OCI-LY1 (cell line): ENCODE measurements around the gene CCDC12.

Experiments
- H2AFZ ChIP-seq: fragments of 200-600 bp; sonication (generic), shearing (Covaris generic); 2 replicates; pipeline ENCODE4 v1.6.0; 2014; ENCODE audit warnings: antibody characterized with exemption, mild to moderate bottlenecking, low read length
- H3F3A ChIP-seq: fragments of 200-600 bp; sonication (generic), shearing (Covaris generic); 2 replicates; pipeline ENCODE4 v1.6.0; 2014; ENCODE audit warnings: mild to moderate bottlenecking, antibody characterized with exemption, low read length, moderate library complexity; ENCODE audit not compliant: insufficient read depth
- H3K27ac ChIP-seq: fragments of 200-600 bp; sonication (generic); 2 replicates; pipeline ENCODE4 v1.5.1; 2014; ENCODE audit warnings: low read length, mixed run types, mild to moderate bottlenecking, low read depth; ENCODE audit not compliant: poor library complexity, severe bottlenecking
- H3K27me3 ChIP-seq: fragments of 200-600 bp; sonication (generic); 2 replicates; pipeline ENCODE4 v1.6.0; 2014; ENCODE audit warnings: antibody characterized with exemption, mild to moderate bottlenecking, low read length, moderate library complexity; ENCODE audit not compliant: insufficient read depth
- H3K36me3 ChIP-seq: fragments of 200-600 bp; sonication (generic); 2 replicates; pipeline ENCODE4 v1.6.1; 2014; ENCODE audit warnings: mild to moderate bottlenecking, antibody characterized with exemption, low read length, moderate library complexity, mixed read lengths; ENCODE audit not compliant: insufficient read depth
- H3K4me1 ChIP-seq: fragments of 200-600 bp; sonication (generic); 2 replicates; pipeline ENCODE4 v1.5.1; 2014; ENCODE audit warnings: mild to moderate bottlenecking, low read length, moderate library complexity; ENCODE audit not compliant: insufficient read depth, severe bottlenecking
- H3K4me2 ChIP-seq: fragments of 200-600 bp; sonication (generic), shearing (Covaris generic); 2 replicates; pipeline ENCODE4 v1.6.1; 2014; ENCODE audit warnings: low read length
- H3K4me3 ChIP-seq: fragments of 200-600 bp; sonication (generic); 2 replicates; pipeline ENCODE4 v1.5.1; 2014; ENCODE audit warnings: low read length, low read depth, mild to moderate bottlenecking, mixed read lengths; ENCODE audit not compliant: poor library complexity, severe bottlenecking
- H3K79me2 ChIP-seq: fragments of 200-600 bp; shearing (Covaris generic); 2 replicates; pipeline ENCODE4 v1.6.1; 2016; ENCODE audit warnings: mixed run types, low read length, mixed read lengths; ENCODE audit not compliant: insufficient read depth
- H3K9ac ChIP-seq: fragments of 200-600 bp; sonication (generic), shearing (Covaris generic); 2 replicates; pipeline ENCODE4 v1.6.1; 2014; ENCODE audit warnings: mild to moderate bottlenecking, low read length, mixed read lengths
- H3K9me2 ChIP-seq: fragments of 200-600 bp; sonication (generic), shearing (Covaris generic); 2 replicates; pipeline ENCODE4 v1.6.1; 2014; ENCODE audit warnings: low read depth, mild to moderate bottlenecking, low read length, mixed read lengths
- H3K9me3 ChIP-seq: fragments of 200-600 bp; shearing (Covaris generic); 2 replicates; pipeline ENCODE4 v1.6.1; 2014; ENCODE audit warnings: low read length, mixed read lengths
- H4K20me1 ChIP-seq: fragments of 200-600 bp; sonication (generic), shearing (Covaris generic); 2 replicates; pipeline ENCODE4 v1.6.0; 2016; ENCODE audit warnings: mild to moderate bottlenecking, low read length; ENCODE audit not compliant: insufficient read depth
- EZH2 ChIP-seq: fragments of 200-600 bp; sonication (generic), shearing (Covaris generic); IDR thresholded peaks from 2 replicates; pipeline ENCODE4 v1.8.0; 2017; ENCODE audit warnings: borderline replicate concordance, mixed run types, mild to moderate bottlenecking, antibody characterized with exemption, low read length, moderate library complexity, mixed read lengths
- TF ChIP-seq, protein P1 (sequence below): fragments of 200-600 bp; sonication (generic), shearing (Covaris generic); IDR thresholded peaks from 2 replicates; pipeline ENCODE4 v1.5.1; 2017; ENCODE audit warnings: mild to moderate bottlenecking, antibody characterized with exemption, low read length, moderate library complexity, mixed read lengths

The CCDC12 gene

GRCh38 chr3:46927718-46928073 is 48.8 kb downstream of the CCDC12 start:
- Histone ChIP-seq H3K9me2 (no peaks in the 10 kb centered on the region), H3K79me2 (no peaks in the 10 kb centered on the region), H4K20me1 (no peaks in the 10 kb centered on the region), H3K9ac (peak overlapping the region; percentile 37; the same call in 1 of the 2 replicates), H3K36me3 (peaks cover 60% of the 10 kb centered on the region), H3K27ac (peak overlapping the region; percentile 96), H3K9me3 (0 out of 2 replicates have a peak, but pooled peaks cover 3% of the 10 kb centered on the region), H2AFZ (no peak overlapping the region), H3K27me3 (no peaks in the 10 kb centered on the region), H3K4me1 (peaks cover 70% of the 10 kb centered on the region), H3K4me2 (peak overlapping the region; percentile 54), H3K4me3 (peak overlapping the region; percentile 9), H3F3A (peaks cover 9% of the 10 kb centered on the region; the same call in 1 of the 2 replicates)
- TF ChIP-seq, protein P1, sequence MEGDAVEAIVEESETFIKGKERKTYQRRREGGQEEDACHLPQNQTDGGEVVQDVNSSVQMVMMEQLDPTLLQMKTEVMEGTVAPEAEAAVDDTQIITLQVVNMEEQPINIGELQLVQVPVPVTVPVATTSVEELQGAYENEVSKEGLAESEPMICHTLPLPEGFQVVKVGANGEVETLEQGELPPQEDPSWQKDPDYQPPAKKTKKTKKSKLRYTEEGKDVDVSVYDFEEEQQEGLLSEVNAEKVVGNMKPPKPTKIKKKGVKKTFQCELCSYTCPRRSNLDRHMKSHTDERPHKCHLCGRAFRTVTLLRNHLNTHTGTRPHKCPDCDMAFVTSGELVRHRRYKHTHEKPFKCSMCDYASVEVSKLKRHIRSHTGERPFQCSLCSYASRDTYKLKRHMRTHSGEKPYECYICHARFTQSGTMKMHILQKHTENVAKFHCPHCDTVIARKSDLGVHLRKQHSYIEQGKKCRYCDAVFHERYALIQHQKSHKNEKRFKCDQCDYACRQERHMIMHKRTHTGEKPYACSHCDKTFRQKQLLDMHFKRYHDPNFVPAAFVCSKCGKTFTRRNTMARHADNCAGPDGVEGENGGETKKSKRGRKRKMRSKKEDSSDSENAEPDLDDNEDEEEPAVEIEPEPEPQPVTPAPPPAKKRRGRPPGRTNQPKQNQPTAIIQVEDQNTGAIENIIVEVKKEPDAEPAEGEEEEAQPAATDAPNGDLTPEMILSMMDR = no peak
- TF ChIP-seq EZH2 = no peak

DNA sequence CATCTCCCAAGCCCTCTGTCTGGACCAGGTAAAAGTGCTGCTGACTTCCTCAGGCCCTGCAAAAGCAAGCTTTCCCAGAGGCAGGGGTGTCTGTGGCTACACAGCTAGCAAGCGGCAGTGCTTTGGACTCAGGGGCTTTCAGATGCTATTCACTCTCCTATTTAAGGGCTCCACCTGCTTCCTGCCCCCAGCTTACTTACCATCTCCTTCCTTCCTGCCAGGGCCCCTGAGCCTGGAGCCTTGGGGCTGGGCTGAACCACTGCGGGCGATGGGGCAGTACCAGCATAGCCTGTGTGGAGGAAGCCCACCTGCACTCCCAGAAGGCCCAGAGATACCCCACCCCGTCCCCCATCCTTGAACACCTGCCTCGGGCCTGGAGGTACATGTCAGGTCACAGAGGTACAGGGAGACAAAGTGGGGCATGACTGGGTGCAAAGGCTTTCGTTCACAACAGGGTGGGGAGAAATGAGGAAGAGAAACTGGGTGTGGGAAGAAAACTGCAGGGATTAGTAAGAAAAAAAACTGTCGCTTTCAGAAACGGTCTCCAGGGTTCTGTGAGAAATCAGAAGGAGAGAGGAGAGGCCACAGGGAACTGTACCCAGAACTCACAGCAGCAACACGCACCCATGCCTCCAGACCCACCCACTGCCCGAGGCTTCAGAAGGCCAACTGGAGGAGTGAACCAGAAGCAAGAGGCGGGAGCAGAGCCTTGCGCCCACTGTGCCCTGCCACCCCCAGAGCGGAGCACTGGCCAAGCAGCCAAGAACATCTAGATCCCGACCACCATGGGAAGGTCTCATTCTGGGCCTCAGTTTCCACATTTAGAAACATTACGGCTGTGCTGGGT is 49.5 kb downstream of the CCDC12 start:
- H3K27ac ChIP-seq = peak overlapping the region; percentile 96
- H3K4me3 ChIP-seq = peak overlapping the region; percentile 36
- H3K9me3 ChIP-seq = 0 out of 2 replicates have a peak, but pooled peaks cover 3% of the 10 kb centered on the region
- peaks cover 64% of the 10 kb centered on the region for H3K4me1 ChIP-seq
- no peaks in the 10 kb centered on the region for H3K79me2 ChIP-seq
- TF ChIP-seq, protein P1 = no peak
- no peak for TF ChIP-seq EZH2
- peaks cover 9% of the 10 kb centered on the region; the same call in 1 of the 2 replicates for H3F3A ChIP-seq
- peak overlapping the region; percentile 54 for H3K4me2 ChIP-seq
- no peaks in the 10 kb centered on the region for H3K9me2 ChIP-seq
- no peaks in the 10 kb centered on the region for H4K20me1 ChIP-seq
- H2AFZ ChIP-seq = no peak overlapping the region
- peaks cover 66% of the 10 kb centered on the region for H3K36me3 ChIP-seq
- peak overlapping the region; percentile 58; the same call in 1 of the 2 replicates for H3K9ac ChIP-seq
- no peaks in the 10 kb centered on the region for H3K27me3 ChIP-seq

GRCh38 chr3:46926447-46926846 is 50.1 kb downstream of the CCDC12 start:
- H3K27ac ChIP-seq = peak overlapping the region; percentile 96
- H3K27me3 ChIP-seq = no peaks in the 10 kb centered on the region
- H3F3A ChIP-seq = peaks cover 9% of the 10 kb centered on the region; the same call in 1 of the 2 replicates
- H3K9ac ChIP-seq = peak overlapping the region; percentile 58; the same call in 1 of the 2 replicates
- no peak for TF ChIP-seq EZH2
- TF ChIP-seq, protein P1 = no peak
- peaks cover 71% of the 10 kb centered on the region for H3K36me3 ChIP-seq
- no peaks in the 10 kb centered on the region for H3K9me2 ChIP-seq
- no peaks in the 10 kb centered on the region for H3K79me2 ChIP-seq
- H3K9me3 ChIP-seq = 0 out of 2 replicates have a peak, but pooled peaks cover 3% of the 10 kb centered on the region
- peak overlapping the region; percentile 54 for H3K4me2 ChIP-seq
- H4K20me1 ChIP-seq = no peaks in the 10 kb centered on the region
- H2AFZ ChIP-seq = no peak overlapping the region
- H3K4me3 ChIP-seq = peak overlapping the region; percentile 36
- peaks cover 57% of the 10 kb centered on the region for H3K4me1 ChIP-seq
